CD4-positive, alpha-beta T cell treated with Interleukin-1 beta for 1 hour (primary cell): ENCODE data around the gene CMPK2.

Experiments
- DNase-seq, 2 donors: peaks; one replicate each; pipeline ENCODE4 v3.0.0-alpha.2; 2020 to 2022

Gene CMPK2

DNA sequence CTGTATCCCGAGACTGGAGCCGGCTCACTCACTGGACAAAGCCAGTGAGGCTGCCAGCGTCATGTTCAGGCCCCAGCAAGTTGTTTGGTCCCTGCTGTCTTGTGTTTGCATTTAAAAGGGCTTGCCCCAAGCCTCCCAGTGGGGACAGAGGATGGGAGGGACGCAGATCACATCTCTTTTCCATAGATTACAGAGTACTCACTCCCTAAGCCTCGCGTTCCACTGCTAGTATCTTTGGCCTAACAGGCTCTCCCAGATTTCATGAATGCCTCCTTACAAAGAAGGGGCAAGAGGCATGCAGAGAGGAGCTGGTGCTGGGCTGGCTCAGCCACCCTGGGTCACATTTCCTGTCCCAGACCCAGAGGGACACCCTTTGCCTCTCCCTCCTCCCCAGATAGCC, 59.1 kb downstream of the CMPK2 start:
- no peak for DNase-seq

- no peak for DNase-seq
Measured at GRCh38 chr2:6800553-6800952, 65.2 kb downstream of the CMPK2 start.
